NCI-H460 (cell line): ENCODE data around the gene XCR1. TPM values are rescaled to one million over a fixed set of nuclear protein-coding genes. Genes with fewer than 3 reads are reported as not detected.

Source experiments
- total RNA-seq: library from RNA; depleted of rRNA; stranded (reverse); fragments of >200 nt; shearing (Covaris generic); gene quantifications from 2 replicates; pipeline ENCODE4 v1.2.3, GENCODE V29; 2014; rRNA removed

Gene XCR1
- total RNA-seq, 1 experiment from 2014 or later = not detected

Other genes with a start within 250 kb of the XCR1 start
- not detected in 2 replicates for gene SLC6A20, start 230.9 kb downstream of the XCR1 start, total RNA-seq
- 19.4 and 25.2 TPM in 2 replicates for gene LZTFL1, start 185.4 kb downstream of the XCR1 start, total RNA-seq
- gene CCR9, start 140.9 kb downstream of the XCR1 start, total RNA-seq = not detected in 2 replicates
- gene CXCR6, start 84.0 kb downstream of the XCR1 start, total RNA-seq = 0.10 TPM in 1 of 2 replicates, not detected in the other
- 4.2 and 5.3 TPM in 2 replicates for gene FYCO1, start 31.7 kb downstream of the XCR1 start, total RNA-seq
- gene CCR1, start 180.8 kb upstream of the XCR1 start, total RNA-seq = 0.12 TPM in 2 replicates
- gene CCR3, start 215.0 kb upstream of the XCR1 start, total RNA-seq = not detected in 2 replicates